H1 (cell line): Measurements from ENCODE around the gene TMBIM4. TPM values are rescaled to one million over a fixed set of nuclear protein-coding genes. Genes with fewer than 3 reads are reported as not detected.

Source experiments
- CTCF ChIA-PET: fragments of 300-600 bp; sonication (Branson Sonifier 250); formaldehyde crosslinking; loops from one replicate; lab custom pipeline; 2021; ENCODE audit not compliant: partially characterized antibody; lab: Charles Lee
- POLR2A ChIA-PET: fragments of 300-600 bp; sonication (Branson Sonifier 250); formaldehyde crosslinking; loops from one replicate; lab custom pipeline; 2021; ENCODE audit warnings: inconsistent platforms; ENCODE audit not compliant: partially characterized antibody; lab: Charles Lee
- DNase-seq, 2 experiments: peaks; one replicate each; pipeline versions ENCODE4 v3.0.0 to v3.0.0-alpha.2; 2010 to 2022; ENCODE audit warnings: low spot score in 2 of 2, low read depth in 1 of 2, mixed read lengths in 1 of 2
- FAIRE-seq: peaks from 2 replicates; lab custom pipeline; 2011; peaks lifted over from hg19 to GRCh38; lab: Jason Lieb, UNC
- H2AFZ ChIP-seq: 2 replicates; pipeline ENCODE4 v1.8.1; 2012; ENCODE audit warnings: low read length, inconsistent platforms
- H2AK5ac ChIP-seq: 2 replicates; pipeline ENCODE4 v1.6.1; 2013; ENCODE audit warnings: low read depth, low read length
- H2BK120ac ChIP-seq: replicated peaks from 2 replicates; pipeline ENCODE3; 2013; ENCODE audit warnings: low read depth, low read length, inconsistent platforms
- H2BK12ac ChIP-seq: 2 replicates; pipeline ENCODE4 v1.6.1; 2013; ENCODE audit warnings: low read depth, low read length
- H2BK15ac ChIP-seq: 2 replicates; pipeline ENCODE4 v1.6.1; 2013; ENCODE audit warnings: low read length
- H2BK20ac ChIP-seq: 2 replicates; pipeline ENCODE4 v1.6.1; 2013; ENCODE audit warnings: low read length
- H2BK5ac ChIP-seq: 2 replicates; pipeline ENCODE4 v1.6.1; 2013; ENCODE audit warnings: low read depth, low read length
- H3K14ac ChIP-seq: 2 replicates; pipeline ENCODE4 v1.6.1; 2013; ENCODE audit warnings: inconsistent platforms; ENCODE audit not compliant: insufficient read length
- H3K18ac ChIP-seq: 2 replicates; pipeline ENCODE4 v1.6.1; 2013; ENCODE audit warnings: low read length; ENCODE audit errors: extremely low read depth
- H3K23ac ChIP-seq: 2 replicates; pipeline ENCODE4 v1.6.1; 2013; ENCODE audit warnings: inconsistent platforms; ENCODE audit not compliant: insufficient read length
- H3K23me2 ChIP-seq: 2 replicates; pipeline ENCODE4 v1.6.1; 2013; ENCODE audit warnings: low read depth, low read length
- H3K27ac ChIP-seq: 2 replicates; pipeline ENCODE4 v1.6.1; 2011; ENCODE audit warnings: low read depth, low read length, inconsistent platforms
- H3K27me3 ChIP-seq, 4 experiments: replicated peaks in 1 of 4; 1 replicate in 1 of 4; 2 replicates in 3 of 4; pipeline versions ENCODE4 v1.6.1 to v1.8.1; 2011 to 2013; ENCODE audit warnings: low read length in 3 of 4, mild to moderate bottlenecking in 3 of 4, inconsistent platforms in 2 of 4, mixed read lengths in 2 of 4, moderate library complexity in 1 of 4; ENCODE audit not compliant: control insufficient read depth in 3 of 4, insufficient read depth in 3 of 4; ENCODE audit errors: extremely low read depth in 1 of 4
- H3K36me3 ChIP-seq, 4 experiments: 2 replicates each; pipeline versions ENCODE4 v1.6.1 to v1.8.1; 2011 to 2013; ENCODE audit warnings: mild to moderate bottlenecking in 4 of 4, low read length in 3 of 4, moderate library complexity in 2 of 4, control low read depth in 1 of 4, inconsistent platforms in 1 of 4; ENCODE audit not compliant: insufficient read depth in 4 of 4, control insufficient read depth in 2 of 4
- H3K4ac ChIP-seq: replicated peaks from 2 replicates; pipeline ENCODE3; 2013; ENCODE audit warnings: low read length, low read depth, mixed read lengths, inconsistent platforms; ENCODE audit not compliant: insufficient read length
- H3K4me1 ChIP-seq, 4 experiments: replicated peaks in 1 of 4; 1 replicate in 1 of 4; 2 replicates in 3 of 4; pipeline versions ENCODE4 v1.6.1 to v1.8.1; 2011 to 2013; ENCODE audit warnings: low read length in 3 of 4, inconsistent platforms in 2 of 4, mixed read lengths in 1 of 4; ENCODE audit not compliant: insufficient read depth in 4 of 4, control insufficient read depth in 3 of 4
- H3K4me2 ChIP-seq, 2 experiments: 2 replicates each; pipeline versions ENCODE4 v1.6.1 to v1.8.1; 2011 to 2013; ENCODE audit warnings: low read depth in 2 of 2, low read length in 2 of 2, control low read depth in 1 of 2, inconsistent platforms in 1 of 2, mild to moderate bottlenecking in 1 of 2; ENCODE audit not compliant: insufficient read depth in 1 of 2
- H3K4me3 ChIP-seq, 4 experiments: fragments of 200-600, 300-600 bp in 1 of 4; sonication (generic), shearing (Covaris generic), sonication (Bioruptor Twin) in 1 of 4; 2 replicates each; pipeline versions ENCODE4 v1.5.1 to v1.8.1; 2011 to 2016; ENCODE audit warnings: low read length in 4 of 4, low read depth in 3 of 4, control low read depth in 2 of 4, inconsistent platforms in 2 of 4, mild to moderate bottlenecking in 2 of 4, mixed read lengths in 1 of 4, moderate library complexity in 1 of 4; ENCODE audit not compliant: insufficient read depth in 2 of 4; ENCODE audit errors: extremely low read depth in 1 of 4
- H3K56ac ChIP-seq: replicated peaks from 2 replicates; pipeline ENCODE3; 2013; ENCODE audit warnings: low read depth, mild to moderate bottlenecking, mixed read lengths, low read length, inconsistent platforms; ENCODE audit not compliant: insufficient read length
- H3K79me1 ChIP-seq: 2 replicates; pipeline ENCODE4 v1.6.1; 2013; ENCODE audit warnings: low read depth, low read length, control low read depth
- H3K79me2 ChIP-seq, 2 experiments: 2 replicates each; pipeline versions ENCODE4 v1.6.1 to v1.8.1; 2012 to 2013; ENCODE audit warnings: low read length in 2 of 2, mild to moderate bottlenecking in 2 of 2, inconsistent platforms in 1 of 2; ENCODE audit not compliant: insufficient read depth in 2 of 2, control insufficient read depth in 1 of 2
- H3K9ac ChIP-seq, 4 experiments: replicated peaks in 1 of 4; 1 replicate in 1 of 4; 2 replicates in 3 of 4; pipeline versions ENCODE4 v1.6.1 to v1.8.1; 2011 to 2013; ENCODE audit warnings: low read depth in 3 of 4, low read length in 3 of 4, control low read depth in 2 of 4, mild to moderate bottlenecking in 2 of 4, moderate library complexity in 2 of 4, inconsistent platforms in 1 of 4; ENCODE audit errors: extremely low read depth in 1 of 4
- H3K9me3 ChIP-seq, 2 experiments: 2 replicates each; pipeline versions ENCODE4 v1.6.1 to v1.8.1; 2012 to 2013; ENCODE audit warnings: mild to moderate bottlenecking in 2 of 2, moderate library complexity in 2 of 2, control low read depth in 1 of 2, inconsistent platforms in 1 of 2, low read depth in 1 of 2, low read length in 1 of 2, mixed read lengths in 1 of 2; ENCODE audit not compliant: insufficient read depth in 2 of 2
- H4K20me1 ChIP-seq, 2 experiments: replicated peaks in 1 of 2; 2 replicates each; pipeline versions ENCODE3 to v1.8.1; 2011 to 2013; ENCODE audit warnings: inconsistent platforms in 2 of 2, low read length in 2 of 2, mild to moderate bottlenecking in 1 of 2; ENCODE audit not compliant: insufficient read depth in 2 of 2, control insufficient read depth in 1 of 2
- H4K5ac ChIP-seq: 2 replicates; pipeline ENCODE4 v1.6.1; 2013; ENCODE audit warnings: low read length, low read depth, mixed read lengths, inconsistent platforms; ENCODE audit not compliant: insufficient read length
- H4K8ac ChIP-seq: 2 replicates; pipeline ENCODE4 v1.8.0; 2013; ENCODE audit warnings: mild to moderate bottlenecking, moderate library complexity, low read length, inconsistent platforms; ENCODE audit not compliant: insufficient read depth; ENCODE audit errors: extremely low read depth
- H4K91ac ChIP-seq: replicated peaks from 2 replicates; pipeline ENCODE3; 2013; ENCODE audit warnings: low read length, mixed read lengths, inconsistent platforms; ENCODE audit not compliant: insufficient read length
- BCL11A ChIP-seq, 2 experiments: IDR thresholded peaks; one replicate each; pipeline ENCODE4 v1.6.1; 2011; ENCODE audit warnings: low read depth in 2 of 2, low read length in 2 of 2, mild to moderate bottlenecking in 2 of 2
- CBX5 ChIP-seq: fragments of 300-800, 300-1000 bp; sonication (generic); IDR thresholded peaks from 2 replicates; pipeline ENCODE4 v1.7.1; 2016; ENCODE audit warnings: antibody characterized with exemption, low read length, low read depth
- JUN ChIP-seq: IDR thresholded peaks from 2 replicates; pipeline ENCODE4 v1.6.1; 2011; ENCODE audit warnings: low read depth, mild to moderate bottlenecking, improper control_type of control experiment, low read length
- MAFK ChIP-seq: IDR thresholded peaks from 2 replicates; pipeline ENCODE4 v1.6.1; 2012; ENCODE audit warnings: low read depth, mild to moderate bottlenecking, improper control_type of control experiment, low read length
- SIN3A ChIP-seq, 2 experiments: IDR thresholded peaks in 1 of 2; conservative IDR thresholded peaks in 1 of 2; 2 replicates each; pipeline ENCODE4 v1.6.1; 2011 to 2012; ENCODE audit warnings: low read length in 2 of 2, improper control_type of control experiment in 1 of 2, low read depth in 1 of 2, mild to moderate bottlenecking in 1 of 2
- SIRT6 ChIP-seq: IDR thresholded peaks from one replicate; pipeline ENCODE4 v1.7.1; 2012; ENCODE audit warnings: low read length, inconsistent platforms
- ZNF274 ChIP-seq: IDR thresholded peaks from 2 replicates; pipeline ENCODE4 v1.7.0; 2012; ENCODE audit warnings: low read length, borderline replicate concordance; ENCODE audit errors: extremely low read depth
- WGBS, 2 experiments: shearing (Covaris generic) in 1 of 2; methylation state at CpG; one replicate each; pipeline versions ENCODE4 v1.1.6 to v1.1.7; 2013 to 2015; ENCODE audit warnings: low lambda C conversion rate in 2 of 2, mixed read lengths in 2 of 2, inconsistent platforms in 1 of 2, low coverage in 1 of 2, missing lambda C conversion rate in 1 of 2; ENCODE audit not compliant: insufficient replicate concordance in 2 of 2, insufficient coverage in 1 of 2, insufficient read length in 1 of 2; ENCODE audit errors: extremely low coverage in 1 of 2, missing lambda C conversion rate in 1 of 2; 5-methylcytosine and 5-hydroxymethylcytosine counted together
- polyA plus RNA-seq, 7 experiments: library from polyadenylated mRNA; depleted of rRNA in 3 of 7; stranded (reverse) in 5 of 7; unstranded in 2 of 7; fragments of >200 nt in 5 of 7; fragments of 200-250 nt in 2 of 7; gene quantifications; 1 replicate in 5 of 7; 2 replicates in 1 of 7; 4 replicates in 1 of 7; pipeline versions ENCODE4 v1.2.1 to v1.2.3, GENCODE V29; 2011 to 2013; ENCODE audit warnings: missing spikeins in 2 of 7, mixed read lengths in 2 of 7
- total RNA-seq: library from RNA; stranded (reverse); fragmentation: NEBNext Ultra II Directional; extraction: Animal tissue kit (Norgen Biotek cat#: 25700); gene quantifications from 2 replicates; pipeline ENCODE4 v1.2.1, GENCODE V29; 2021

TMBIM4 gene
- total and polyA plus RNA-seq, 2 of the 8 experiments (the other 6 are each of a cell fraction or from before 2014, with no cell fraction given): 12.8 to 46.6 TPM

DNA sequence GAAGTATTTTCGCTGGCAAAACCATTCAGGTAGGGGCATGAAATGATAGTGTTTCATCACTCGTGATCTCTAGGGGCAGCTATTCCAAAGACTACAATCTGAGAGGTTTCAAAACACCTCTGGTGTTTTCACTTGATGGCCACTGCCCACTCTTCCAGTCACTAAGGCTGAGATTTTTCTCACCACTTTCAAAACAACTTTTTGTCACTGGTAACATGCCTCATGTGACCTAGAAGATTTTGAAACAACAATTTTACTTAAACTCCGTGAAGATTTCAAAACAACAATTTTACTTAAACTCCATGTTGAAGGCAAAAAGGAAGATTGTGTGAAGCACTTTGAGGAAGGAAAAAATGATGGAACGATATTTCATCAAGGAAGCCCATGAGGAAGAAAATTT lies 18.0 kb upstream of the TMBIM4 start:
- ChIA-PET POLR2A (interaction anchor here (1.8 kb wide), 1 partner anchor 18 kb away, joined by 4 read pairs; the partner anchor contains the start of gene TMBIM4), CTCF (no interaction called here)
- Histone ChIP-seq H3K4me3 (no peak overlapping the region), H3K27me3 (peaks cover 9 to 29% (median 25%) of the 10 kb centered on the region in 4 experiments), H2BK5ac (no peak overlapping the region), H3K79me1 (no peaks in the 10 kb centered on the region), H2BK20ac (no peak overlapping the region), H4K20me1 (no peaks in the 10 kb centered on the region), H2AFZ (no peak overlapping the region), H3K4ac (no peak overlapping the region), H2BK12ac (no peak overlapping the region), H4K91ac (no peak overlapping the region), H3K4me2 (no peak overlapping the region), H4K5ac (no peak overlapping the region), H3K4me1 (peaks cover 0 to 4% (median 1%) of the 10 kb centered on the region in 4 experiments; a peak in 3 of 7 replicates), H3K18ac (no peak overlapping the region), H3K79me2 (no peaks in the 10 kb centered on the region), H3K27ac (no peak overlapping the region), H2BK15ac (no peak overlapping the region), H3K14ac (no peak overlapping the region), H3K56ac (no peak overlapping the region), H3K9ac (no peak overlapping the region), H2AK5ac (no peak overlapping the region), H3K9me3 (no peaks in the 10 kb centered on the region), H3K23me2 (peaks cover 7% of the 10 kb centered on the region; the same call in 1 of the 2 replicates), H3K36me3 (no peaks in the 10 kb centered on the region), H2BK120ac (no peak overlapping the region), H4K8ac (no peak overlapping the region), H3K23ac (no peak overlapping the region)
- TF ChIP-seq SIRT6 (no peak), MAFK (no peak), BCL11A (IDR thresholded peaks at IDR 0.05; ENCODE audit: low read depth in 2 of 2, low read length in 2 of 2) (no peak), JUN (no peak), SIN3A (conservative IDR thresholded peaks at IDR 0.05 in 1 of 2, IDR thresholded peaks at IDR 0.05 in 1 of 2; ENCODE audit: low read depth in 1 of 2, low read length in 2 of 2) (no peak), CBX5 (no peak), ZNF274 (no peak)
- WGBS, 2 experiments: 85% methylated on average over 4 of the region's 4 CpGs; no CpG with 5 or more reads in 1 of the 2 experiments
- no peak for FAIRE-seq
- no peak for DNase-seq
